ENCODE measurements around the gene CSTF2T. TPM values are rescaled to one million over a fixed set of nuclear protein-coding genes. Genes with fewer than 3 reads are reported as not detected.

The CSTF2T gene
- total and polyA plus RNA-seq, 4 donors, result 6.9 to 25.2 (median 14.2) TPM

GRCh38 chr10:51669041-51669440 is 30.4 kb downstream of the CSTF2T start:
- intact Hi-C loops (cut with DNase I), result no loop called here
- Histone ChIP-seq H3K4me3 (ENCODE audit: low read length in 2 of 2) (no peak overlapping the region), H3K27me3 (ENCODE audit: control insufficient read depth in 1 of 2, insufficient read depth in 2 of 2, low read length in 1 of 2) (no peaks in the 10 kb centered on the region)

GRCh38 chr10:51668336-51668689 is 31.1 kb downstream of the CSTF2T start:
- no peak overlapping the region for H3K4me3 ChIP-seq (ENCODE audit: low read length in 2 of 2)
- no peaks in the 10 kb centered on the region for H3K27me3 ChIP-seq (ENCODE audit: control insufficient read depth in 1 of 2, insufficient read depth in 2 of 2, low read length in 1 of 2)
- ATAC-seq (ENCODE audit: low FRiP score), result no peak
- H3K27ac ChIP-seq (ENCODE audit: low read depth in 1 of 2, low read length in 2 of 2), result no peak overlapping the region
- H3K36me3 ChIP-seq (ENCODE audit: control insufficient read depth in 1 of 2, insufficient read depth in 2 of 2, low read length in 1 of 2), result no peaks in the 10 kb centered on the region
- H3K4me1 ChIP-seq (ENCODE audit: control insufficient read depth in 1 of 2, insufficient read depth in 2 of 2, low read length in 2 of 2), result peaks cover 0 to 5% of the 10 kb centered on the region in 2 donors
- no peak for DNase-seq
- no peaks in the 10 kb centered on the region for H3K9me3 ChIP-seq (ENCODE audit: control insufficient read depth, low read length)
- intact Hi-C loops (cut with DNase I), result no loop called here

More at GRCh38 chr10:51669041-51669440, 30.4 kb downstream of the CSTF2T start:
- WGBS, 2 donors, result 97% methylated on average over 5 of the region's 5 CpGs
- Histone ChIP-seq H3K9me3 (ENCODE audit: control insufficient read depth, low read length) (no peaks in the 10 kb centered on the region), H3K36me3 (ENCODE audit: control insufficient read depth in 1 of 2, insufficient read depth in 2 of 2, low read length in 1 of 2) (no peaks in the 10 kb centered on the region), H3K27ac (ENCODE audit: low read depth in 1 of 2, low read length in 2 of 2) (no peak overlapping the region), H3K4me1 (ENCODE audit: control insufficient read depth in 1 of 2, insufficient read depth in 2 of 2, low read length in 2 of 2) (peaks cover 0 to 5% of the 10 kb centered on the region in 2 donors)
- ATAC-seq (ENCODE audit: low FRiP score), result no peak
- no peak for DNase-seq

- 1 to 2% methylated on average over 1 of the region's 1 CpG for WGBS, 2 donors
- Histone ChIP-seq H3K9me3 (ENCODE audit: control insufficient read depth, low read length) (no peaks in the 10 kb centered on the region), H3K4me1 (ENCODE audit: control insufficient read depth in 1 of 2, insufficient read depth in 2 of 2, low read length in 2 of 2) (peaks cover 0 to 5% of the 10 kb centered on the region in 2 donors), H3K27me3 (ENCODE audit: control insufficient read depth in 1 of 2, insufficient read depth in 2 of 2, low read length in 1 of 2) (no peaks in the 10 kb centered on the region), H3K27ac (ENCODE audit: low read depth in 1 of 2, low read length in 2 of 2) (peak overlapping the region in 1 of 2 donors; percentile 30), H3K36me3 (ENCODE audit: control insufficient read depth in 1 of 2, insufficient read depth in 2 of 2, low read length in 1 of 2) (no peaks in the 10 kb centered on the region), H3K4me3 (ENCODE audit: low read length in 2 of 2) (no peak overlapping the region)
- intact Hi-C loops (cut with DNase I), result no loop called here
- ATAC-seq (ENCODE audit: low FRiP score), result no peak
- DNase-seq, result no peak
These were observed 31.6 kb downstream of the CSTF2T start for GRCh38 chr10:51667678-51668335.

GRCh38 chr10:51666456-51666855 is 32.9 kb downstream of the CSTF2T start:
- DNase-seq (no peak), ATAC-seq (ENCODE audit: low FRiP score) (no peak)
- no peak overlapping the region for H3K4me3 ChIP-seq (ENCODE audit: low read length in 2 of 2)
- intact Hi-C loops (cut with DNase I), result no loop called here
- H3K27me3 ChIP-seq (ENCODE audit: control insufficient read depth in 1 of 2, insufficient read depth in 2 of 2, low read length in 1 of 2), result no peaks in the 10 kb centered on the region
- no peaks in the 10 kb centered on the region for H3K36me3 ChIP-seq (ENCODE audit: control insufficient read depth in 1 of 2, insufficient read depth in 2 of 2, low read length in 1 of 2)
- peaks cover 0 to 5% of the 10 kb centered on the region in 2 donors for H3K4me1 ChIP-seq (ENCODE audit: control insufficient read depth in 1 of 2, insufficient read depth in 2 of 2, low read length in 2 of 2)
- H3K27ac ChIP-seq (ENCODE audit: low read depth in 1 of 2, low read length in 2 of 2), result no peak overlapping the region
- no peaks in the 10 kb centered on the region for H3K9me3 ChIP-seq (ENCODE audit: control insufficient read depth, low read length)

- intact Hi-C loops (cut with DNase I), result no loop called here
- Histone ChIP-seq H3K4me3 (ENCODE audit: low read length in 2 of 2) (no peak overlapping the region), H3K36me3 (ENCODE audit: control insufficient read depth in 1 of 2, insufficient read depth in 2 of 2, low read length in 1 of 2) (no peaks in the 10 kb centered on the region), H3K27me3 (ENCODE audit: control insufficient read depth in 1 of 2, insufficient read depth in 2 of 2, low read length in 1 of 2) (no peaks in the 10 kb centered on the region), H3K27ac (ENCODE audit: low read depth in 1 of 2, low read length in 2 of 2) (no peak overlapping the region), H3K9me3 (ENCODE audit: control insufficient read depth, low read length) (no peaks in the 10 kb centered on the region), H3K4me1 (ENCODE audit: control insufficient read depth in 1 of 2, insufficient read depth in 2 of 2, low read length in 2 of 2) (peaks cover 3 to 7% of the 10 kb centered on the region in 2 donors)
- 90% methylated on average over 3 of the region's 3 CpGs for WGBS, 2 donors
- no peak for ATAC-seq (ENCODE audit: low FRiP score)
- DNase-seq, result no peak
These were observed 36.3 kb downstream of the CSTF2T start for GRCh38 chr10:51663086-51663485.

GRCh38 chr10:51659344-51659743 is 40.1 kb downstream of the CSTF2T start:
- 90 to 100% methylated on average over 1 of the region's 1 CpG for WGBS, 2 donors
- DNase-seq (no peak), ATAC-seq (ENCODE audit: low FRiP score) (no peak)
- H3K27ac ChIP-seq (ENCODE audit: low read depth in 1 of 2, low read length in 2 of 2), result no peak overlapping the region
- intact Hi-C loops (cut with DNase I), result no loop called here
- H3K9me3 ChIP-seq (ENCODE audit: control insufficient read depth, low read length), result no peaks in the 10 kb centered on the region
- H3K4me3 ChIP-seq (ENCODE audit: low read length in 2 of 2), result no peak overlapping the region
- no peaks in the 10 kb centered on the region for H3K36me3 ChIP-seq (ENCODE audit: control insufficient read depth in 1 of 2, insufficient read depth in 2 of 2, low read length in 1 of 2)
- peaks cover 5 to 12% of the 10 kb centered on the region in 2 donors for H3K4me1 ChIP-seq (ENCODE audit: control insufficient read depth in 1 of 2, insufficient read depth in 2 of 2, low read length in 2 of 2)
- no peaks in the 10 kb centered on the region for H3K27me3 ChIP-seq (ENCODE audit: control insufficient read depth in 1 of 2, insufficient read depth in 2 of 2, low read length in 1 of 2)

- H3K27me3 ChIP-seq (ENCODE audit: control insufficient read depth in 1 of 2, insufficient read depth in 2 of 2, low read length in 1 of 2), result no peaks in the 10 kb centered on the region
- no peak for ATAC-seq (ENCODE audit: low FRiP score)
- H3K27ac ChIP-seq (ENCODE audit: low read depth in 1 of 2, low read length in 2 of 2), result peak overlapping the region in 1 of 2 donors; percentile 28
- no peaks in the 10 kb centered on the region for H3K36me3 ChIP-seq (ENCODE audit: control insufficient read depth in 1 of 2, insufficient read depth in 2 of 2, low read length in 1 of 2)
- no peak for DNase-seq
- no peak overlapping the region for H3K4me3 ChIP-seq (ENCODE audit: low read length in 2 of 2)
- intact Hi-C loops (cut with DNase I), result no loop called here
- no peaks in the 10 kb centered on the region for H3K9me3 ChIP-seq (ENCODE audit: control insufficient read depth, low read length)
- H3K4me1 ChIP-seq (ENCODE audit: control insufficient read depth in 1 of 2, insufficient read depth in 2 of 2, low read length in 2 of 2), result peaks cover 5 to 12% of the 10 kb centered on the region in 2 donors
- 73 to 76% methylated on average over 2 of the region's 2 CpGs for WGBS, 2 donors
These were observed 41.4 kb downstream of the CSTF2T start for GRCh38 chr10:51658000-51658399.

- peaks cover 5 to 12% of the 10 kb centered on the region in 2 donors for H3K4me1 ChIP-seq (ENCODE audit: control insufficient read depth in 1 of 2, insufficient read depth in 2 of 2, low read length in 2 of 2)
These were observed 42.9 kb downstream of the CSTF2T start for GRCh38 chr10:51656503-51656902.

GRCh38 chr10:51654918-51655317 is 44.5 kb downstream of the CSTF2T start:
- H3K4me1 ChIP-seq (ENCODE audit: control insufficient read depth in 1 of 2, insufficient read depth in 2 of 2, low read length in 2 of 2), result peaks cover 5 to 16% of the 10 kb centered on the region in 2 donors
- no peaks in the 10 kb centered on the region for H3K9me3 ChIP-seq (ENCODE audit: control insufficient read depth, low read length)
- ATAC-seq (ENCODE audit: low FRiP score), result no peak
- intact Hi-C loops (cut with DNase I), result no loop called here
- no peaks in the 10 kb centered on the region for H3K36me3 ChIP-seq (ENCODE audit: control insufficient read depth in 1 of 2, insufficient read depth in 2 of 2, low read length in 1 of 2)
- WGBS, 2 donors, result 66 to 76% methylated on average over 1 of the region's 1 CpG
- H3K27ac ChIP-seq (ENCODE audit: low read depth in 1 of 2, low read length in 2 of 2), result peak overlapping the region in 1 of 2 donors; percentile 57
- no peak for DNase-seq
- H3K27me3 ChIP-seq (ENCODE audit: control insufficient read depth in 1 of 2, insufficient read depth in 2 of 2, low read length in 1 of 2), result no peaks in the 10 kb centered on the region
- H3K4me3 ChIP-seq (ENCODE audit: low read length in 2 of 2), result no peak overlapping the region

More at GRCh38 chr10:51656503-51656902, 42.9 kb downstream of the CSTF2T start:
- DNase-seq (no peak), ATAC-seq (ENCODE audit: low FRiP score) (no peak)
- H3K27ac ChIP-seq (ENCODE audit: low read depth in 1 of 2, low read length in 2 of 2), result no peak overlapping the region
- no peaks in the 10 kb centered on the region for H3K27me3 ChIP-seq (ENCODE audit: control insufficient read depth in 1 of 2, insufficient read depth in 2 of 2, low read length in 1 of 2)
- intact Hi-C loops (cut with DNase I), result no loop called here
- 97 to 99% methylated on average over 3 of the region's 3 CpGs for WGBS, 2 donors
- no peaks in the 10 kb centered on the region for H3K9me3 ChIP-seq (ENCODE audit: control insufficient read depth, low read length)
- H3K36me3 ChIP-seq (ENCODE audit: control insufficient read depth in 1 of 2, insufficient read depth in 2 of 2, low read length in 1 of 2), result no peaks in the 10 kb centered on the region
- no peak overlapping the region for H3K4me3 ChIP-seq (ENCODE audit: low read length in 2 of 2)

Measured in aorta (tissue), 5 donors.